Ovary (tissue), 9 donors: ENCODE results near the gene ZNF213. TPM values are rescaled to one million over a fixed set of nuclear protein-coding genes. Genes with fewer than 3 reads are reported as not detected.

Experiments
- DNase-seq, 5 donors: peaks; one replicate each; pipeline ENCODE4 v3.0.0-alpha.2; 2019 to 2020
- H3K27ac ChIP-seq, 2 donors: fragments of 200-600 bp; one replicate each; pipeline versions ENCODE4 v1.5.1 to v1.8.0; 2019 to 2022
- H3K27me3 ChIP-seq: fragments of 200-600 bp; one replicate; pipeline ENCODE4 v1.8.0; 2022
- H3K36me3 ChIP-seq: fragments of 200-600 bp; sonication (generic); one replicate; pipeline ENCODE4 v1.5.1; 2019
- H3K4me1 ChIP-seq: one replicate; pipeline ENCODE4 v1.8.1; 2013; ENCODE audit warnings: mild to moderate bottlenecking, moderate library complexity; ENCODE audit not compliant: insufficient read depth
- H3K4me3 ChIP-seq: fragments of 200-600 bp; sonication (generic); one replicate; pipeline ENCODE4 v1.5.1; 2017
- H3K9me3 ChIP-seq, 2 donors: fragments of 200-600 bp in 1 of 2; sonication (generic) in 1 of 2; one replicate each; pipeline versions ENCODE4 v1.5.1 to v1.8.1; 2013 to 2019; ENCODE audit warnings: mild to moderate bottlenecking in 1 of 2, moderate library complexity in 1 of 2
- CTCF ChIP-seq, 3 donors: fragments of 450-650 bp in 2 of 3; fragments of 200-600 bp in 1 of 3; IDR thresholded peaks; one replicate each; pipeline versions ENCODE4 v1.5.1 to v1.8.0; 2016 to 2022; ENCODE audit warnings: antibody characterized with exemption in 3 of 3, mild to moderate bottlenecking in 1 of 3
- EP300 ChIP-seq: sonication (generic); formaldehyde crosslinking; IDR thresholded peaks from one replicate; pipeline ENCODE4 v1.6.1; 2017; ENCODE audit warnings: antibody characterized with exemption
- POLR2A ChIP-seq: fragments of 450-650 bp; IDR thresholded peaks from one replicate; pipeline ENCODE4 v1.6.1; 2017; ENCODE audit warnings: antibody characterized with exemption, mild to moderate bottlenecking, moderate library complexity
- WGBS, 3 donors: extraction: QIAGEN DNeasy Blood & Tissue Kit in 1 of 3; methylation state at CpG; one replicate each; pipeline versions ENCODE4 v1.1.5 to v1.1.7; 2013 to 2017; 5-methylcytosine and 5-hydroxymethylcytosine counted together
- intact Hi-C, 4 donors: fragments of 100-400 bp; cut with DNase I; formaldehyde crosslinking; loops; one replicate each; pipeline versions ENCODE4 v1.11.0 to v1.15.1; 2022 to 2023
- polyA plus RNA-seq, 2 donors: library from polyadenylated mRNA; stranded (reverse); fragments of 200-250 nt in 1 of 2; fragments of 350-450 nt in 1 of 2; fragmentation: Illumina TruSeq in 1 of 2; extraction: RNeasy Lipid Tissue Mini Kit (QIAGEN cat#74804) in 1 of 2; gene quantifications; one replicate each; pipeline ENCODE4 v1.2.3, GENCODE V29; 2013 to 2014
- total RNA-seq, 7 donors: library from RNA; depleted of rRNA in 2 of 7; stranded (reverse); fragments of >200 nt in 2 of 7; fragmentation: NEBNext Ultra II Directional in 3 of 7; extraction: Animal tissue kit (Norgen Biotek cat#: 25700) in 3 of 7; gene quantifications; one replicate each; pipeline versions ENCODE4 v1.1.0 to v1.2.4, GENCODE V29; 2016 to 2023
- donor health status: DM: no; HTN: no; CAD: no; lungs with moderate emphysema.
- donor health status: DM: no; HTN: no; CAD: no.
- donor health status: Bipolar disorder and iron deficiency.
- donor health status: DM: yes; HTN: yes; CAD: no.
- donor health status: DM: no; HTN: no; CAD: no.
- donor health status: DM: yes; HTN: yes; CAD: no.

ZNF213 gene
- total and polyA plus RNA-seq, 9 donors = 0.95 to 18.9 (median 11.4) TPM

DNA sequence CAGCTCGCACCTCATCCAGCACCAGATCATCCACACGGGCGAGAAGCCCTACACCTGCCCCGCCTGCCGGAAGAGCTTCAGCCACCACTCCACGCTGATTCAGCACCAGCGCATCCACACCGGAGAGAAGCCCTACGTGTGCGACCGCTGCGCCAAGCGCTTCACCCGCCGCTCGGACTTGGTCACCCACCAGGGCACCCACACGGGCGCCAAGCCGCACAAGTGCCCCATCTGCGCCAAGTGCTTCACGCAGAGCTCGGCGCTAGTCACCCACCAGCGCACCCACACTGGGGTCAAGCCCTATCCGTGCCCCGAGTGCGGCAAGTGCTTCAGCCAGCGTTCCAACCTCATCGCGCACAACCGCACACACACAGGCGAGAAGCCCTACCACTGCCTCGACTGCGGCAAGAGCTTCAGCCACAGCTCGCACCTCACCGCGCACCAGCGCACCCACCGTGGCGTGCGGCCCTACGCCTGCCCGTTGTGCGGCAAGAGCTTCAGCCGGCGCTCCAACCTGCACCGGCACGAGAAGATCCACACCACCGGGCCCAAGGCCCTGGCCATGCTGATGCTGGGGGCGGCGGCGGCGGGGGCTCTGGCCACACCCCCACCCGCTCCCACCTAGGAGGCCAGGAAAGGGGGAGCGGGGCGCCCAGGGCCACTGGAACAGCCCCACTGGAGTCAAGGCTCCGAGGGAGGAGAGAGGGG lies 15.0 kb upstream of the ZNF213 start:
- no peak for DNase-seq
- Histone ChIP-seq H3K9me3 (no peaks in the 10 kb centered on the region), H3K27ac (no peak overlapping the region), H3K36me3 (no peaks in the 10 kb centered on the region), H3K27me3 (no peaks in the 10 kb centered on the region), H3K4me3 (no peak overlapping the region), H3K4me1 (peaks cover 5% of the 10 kb centered on the region)
- 88 to 93% (median 88%) methylated on average over 57 of the region's 57 CpGs for WGBS, 3 donors
- intact Hi-C loops = no loop called here
- no peak for TF ChIP-seq CTCF (IDR thresholded peaks at IDR 0.05)
- no peak for TF ChIP-seq POLR2A
- no peak for TF ChIP-seq EP300

DNA sequence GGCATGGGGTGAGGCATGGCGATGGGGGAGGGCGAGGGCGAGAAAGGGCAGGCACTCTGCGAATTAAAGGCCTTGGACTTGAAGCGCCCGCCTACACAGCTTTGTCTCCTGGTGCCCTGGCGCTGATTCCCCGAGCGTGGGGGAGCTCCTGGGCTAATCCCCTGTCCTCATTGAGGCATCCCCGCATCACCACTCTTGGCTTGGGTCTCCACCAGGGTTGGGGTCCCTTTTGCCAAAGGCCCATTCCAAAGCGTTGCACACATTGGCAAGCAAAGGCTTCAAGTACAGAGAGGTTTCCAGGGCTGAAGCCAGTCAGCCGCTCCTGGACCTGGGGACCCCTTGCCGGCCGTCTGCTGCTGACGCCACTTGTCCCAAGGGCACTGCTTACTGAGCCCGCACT lies 14.4 kb upstream of the ZNF213 start:
- 78 to 82% (median 79%) methylated on average over 16 of the region's 16 CpGs for WGBS, 3 donors
- no peak for DNase-seq
- intact Hi-C loops = no loop called here
- Histone ChIP-seq H3K27me3 (no peaks in the 10 kb centered on the region), H3K4me3 (no peak overlapping the region), H3K9me3 (no peaks in the 10 kb centered on the region), H3K4me1 (peaks cover 6% of the 10 kb centered on the region), H3K36me3 (no peaks in the 10 kb centered on the region), H3K27ac (no peak overlapping the region)
- TF ChIP-seq CTCF (IDR thresholded peaks at IDR 0.05) (no peak), POLR2A (no peak), EP300 (no peak)

- Histone ChIP-seq H3K36me3 (no peaks in the 10 kb centered on the region), H3K4me3 (no peak overlapping the region), H3K4me1 (peaks cover 6% of the 10 kb centered on the region), H3K27ac (no peak overlapping the region), H3K27me3 (no peaks in the 10 kb centered on the region), H3K9me3 (no peaks in the 10 kb centered on the region)
- no peak for DNase-seq
- intact Hi-C loops = no loop called here
- 24 to 43% (median 32%) methylated on average over 7 of the region's 7 CpGs for WGBS, 3 donors
- no peak for TF ChIP-seq EP300
- no peak for TF ChIP-seq CTCF (IDR thresholded peaks at IDR 0.05)
- TF ChIP-seq POLR2A = no peak
Observed at GRCh38 chr16:3121851-3122467, 12.9 kb upstream of the ZNF213 start.

DNA sequence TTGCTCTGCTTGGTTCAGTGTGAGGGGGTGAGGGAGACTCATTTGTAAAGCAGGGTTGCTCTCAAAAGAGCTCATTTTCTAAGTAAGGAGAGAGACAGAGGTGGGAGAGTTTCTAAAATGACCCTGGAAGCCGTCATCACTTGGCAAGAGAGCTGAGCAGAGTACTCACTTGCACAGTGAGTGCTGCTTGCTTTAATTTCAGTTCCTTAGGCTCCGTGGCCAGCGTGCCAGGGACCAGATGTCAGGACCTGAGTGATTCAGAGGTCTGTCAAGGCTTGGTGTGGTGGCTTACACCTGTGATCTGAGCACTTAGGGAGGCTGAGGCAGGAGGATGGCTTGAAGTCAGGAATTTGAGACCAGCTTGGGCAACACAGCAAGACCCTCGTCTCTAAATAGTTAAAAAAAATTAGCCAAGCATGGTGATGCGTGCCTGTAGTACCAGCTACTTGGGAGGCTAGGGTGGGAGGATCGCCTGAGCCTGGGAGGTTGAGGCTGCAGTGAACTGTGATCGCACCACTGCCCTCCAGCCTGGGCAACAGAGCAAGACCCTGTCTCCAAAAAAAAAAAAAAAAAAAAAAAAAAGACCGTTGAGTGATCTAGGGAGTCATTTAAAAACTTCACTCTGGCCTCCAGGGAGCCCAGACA lies 11.8 kb upstream of the ZNF213 start:
- Histone ChIP-seq H3K4me3 (no peak overlapping the region), H3K9me3 (no peaks in the 10 kb centered on the region), H3K4me1 (peaks cover 6% of the 10 kb centered on the region), H3K27ac (no peak overlapping the region), H3K27me3 (no peaks in the 10 kb centered on the region), H3K36me3 (no peaks in the 10 kb centered on the region)
- 23 to 28% (median 27%) methylated on average over 8 of the region's 8 CpGs for whole genome bisulfite sequencing, 3 donors
- intact Hi-C loops = no loop called here
- no peak for DNase-seq
- TF ChIP-seq EP300 (no peak), POLR2A (no peak), CTCF (IDR thresholded peaks at IDR 0.05) (no peak)
